Stimulated activated memory B cell treated with anti-CD40 and anti-IgM and Interleukin-4, amounts not matched to agents 10 μg/mL and 1 μg/mL and 100 μg/mL, for 72 hours (primary cell): ENCODE data around the gene CCNI2.

Experiments
- ATAC-seq: fragments of 150-1000 bp; cut with Tn5 transposase; 2 replicates; pipeline ENCODE4 v1.10.0; 2021
- H3K27ac Mint-ChIP-seq: one replicate; pipeline ENCODE4 v1.8.0; 2022; ENCODE audit warnings: mild to moderate bottlenecking, mixed read lengths
- H3K27me3 Mint-ChIP-seq: one replicate; pipeline ENCODE4 v1.8.0; 2022; ENCODE audit warnings: mixed read lengths
- H3K36me3 Mint-ChIP-seq: one replicate; pipeline ENCODE4 v1.8.0; 2022; ENCODE audit warnings: mixed read lengths
- H3K4me1 Mint-ChIP-seq: one replicate; pipeline ENCODE4 v1.8.0; 2022; ENCODE audit warnings: mixed read lengths
- H3K4me3 Mint-ChIP-seq: one replicate; pipeline ENCODE4 v1.8.0; 2022; ENCODE audit warnings: mild to moderate bottlenecking, moderate library complexity, mixed read lengths
- H3K9me3 Mint-ChIP-seq: one replicate; pipeline ENCODE4 v1.8.0; 2022; ENCODE audit warnings: mixed read lengths

The CCNI2 gene

GRCh38 chr5:132768485-132768868 lies 21.3 kb downstream of the CCNI2 start:
- H3K27me3 Mint-ChIP-seq, result no peaks in the 10 kb centered on the region
- H3K4me1 Mint-ChIP-seq, result no peaks in the 10 kb centered on the region
- no peak overlapping the region for H3K4me3 Mint-ChIP-seq
- H3K27ac Mint-ChIP-seq, result no peak overlapping the region
- no peaks in the 10 kb centered on the region for H3K9me3 Mint-ChIP-seq
- H3K36me3 Mint-ChIP-seq, result no peaks in the 10 kb centered on the region
- ATAC-seq, result no peak

- peaks cover 8% of the 10 kb centered on the region for H3K27me3 Mint-ChIP-seq
- no peaks in the 10 kb centered on the region for H3K36me3 Mint-ChIP-seq
- no peaks in the 10 kb centered on the region for H3K9me3 Mint-ChIP-seq
- H3K4me1 Mint-ChIP-seq, result no peaks in the 10 kb centered on the region
- no peak for ATAC-seq
- H3K4me3 Mint-ChIP-seq, result no peak overlapping the region
- H3K27ac Mint-ChIP-seq, result no peak overlapping the region
Observed at GRCh38 chr5:132770476-132771159, 23.4 kb downstream of the CCNI2 start.

- ATAC-seq, result no peak
- Mint-ChIP-seq H3K27ac (no peak overlapping the region), H3K4me3 (no peak overlapping the region), H3K4me1 (no peaks in the 10 kb centered on the region), H3K9me3 (no peaks in the 10 kb centered on the region), H3K36me3 (no peaks in the 10 kb centered on the region), H3K27me3 (peaks cover 8% of the 10 kb centered on the region)
Observed at GRCh38 chr5:132771503-132771998, 24.3 kb downstream of the CCNI2 start.

GRCh38 chr5:132772291-132773070 lies 25.3 kb downstream of the CCNI2 start:
- no peak for ATAC-seq
- Mint-ChIP-seq H3K9me3 (no peaks in the 10 kb centered on the region), H3K27ac (no peak overlapping the region), H3K27me3 (peaks cover 8% of the 10 kb centered on the region), H3K4me1 (no peaks in the 10 kb centered on the region), H3K36me3 (no peaks in the 10 kb centered on the region), H3K4me3 (no peak overlapping the region)

- no peaks in the 10 kb centered on the region for H3K9me3 Mint-ChIP-seq
Observed at GRCh38 chr5:132773114-132773513, 25.9 kb downstream of the CCNI2 start.

DNA sequence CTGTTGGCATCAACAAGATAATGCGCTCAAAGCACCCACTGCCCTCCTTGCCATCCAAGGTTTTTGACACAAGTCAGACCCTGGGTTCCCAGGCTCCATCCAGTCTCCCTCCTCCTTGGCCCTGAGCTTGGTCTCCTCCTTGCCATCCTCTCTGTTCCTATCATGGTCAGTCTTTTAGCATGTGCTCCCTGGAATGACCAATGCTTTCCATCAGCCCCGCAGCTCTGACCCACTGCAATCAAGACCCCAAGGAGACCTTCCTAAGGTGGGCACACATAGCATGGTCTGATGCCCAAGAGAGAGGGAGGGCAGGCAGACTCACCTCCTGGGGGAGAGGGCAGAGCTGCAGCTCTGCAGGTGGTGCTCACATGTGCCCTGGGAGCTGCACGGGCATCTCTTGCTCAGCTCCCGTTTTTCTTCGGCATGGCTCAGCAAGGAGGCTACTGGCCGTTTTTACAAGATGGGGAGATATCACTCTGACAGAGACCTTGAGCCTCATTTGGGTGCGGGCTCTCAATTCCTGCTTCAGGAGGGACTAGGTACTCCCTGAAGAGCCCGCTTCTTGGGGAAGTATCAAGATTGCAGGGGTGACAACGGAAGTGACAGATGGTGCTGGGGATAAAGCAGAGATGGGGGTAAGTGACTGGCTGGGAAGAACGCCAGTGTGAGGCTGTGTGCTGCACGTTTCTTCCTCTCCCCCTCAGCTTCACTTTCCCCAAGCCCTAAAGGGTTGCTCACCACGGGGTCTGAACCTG lies 26.6 kb downstream of the CCNI2 start:
- Mint-ChIP-seq H3K4me3 (no peak overlapping the region), H3K27me3 (peaks cover 19% of the 10 kb centered on the region), H3K27ac (no peak overlapping the region), H3K4me1 (peaks cover 8% of the 10 kb centered on the region), H3K9me3 (no peaks in the 10 kb centered on the region), H3K36me3 (no peaks in the 10 kb centered on the region)
- ATAC-seq, result no peak

More at GRCh38 chr5:132773114-132773513, 25.9 kb downstream of the CCNI2 start:
- peaks cover 4% of the 10 kb centered on the region for H3K4me1 Mint-ChIP-seq
- no peak overlapping the region for H3K27ac Mint-ChIP-seq
- ATAC-seq, result no peak
- no peak overlapping the region for H3K4me3 Mint-ChIP-seq
- H3K36me3 Mint-ChIP-seq, result no peaks in the 10 kb centered on the region
- H3K27me3 Mint-ChIP-seq, result peaks cover 13% of the 10 kb centered on the region

DNA sequence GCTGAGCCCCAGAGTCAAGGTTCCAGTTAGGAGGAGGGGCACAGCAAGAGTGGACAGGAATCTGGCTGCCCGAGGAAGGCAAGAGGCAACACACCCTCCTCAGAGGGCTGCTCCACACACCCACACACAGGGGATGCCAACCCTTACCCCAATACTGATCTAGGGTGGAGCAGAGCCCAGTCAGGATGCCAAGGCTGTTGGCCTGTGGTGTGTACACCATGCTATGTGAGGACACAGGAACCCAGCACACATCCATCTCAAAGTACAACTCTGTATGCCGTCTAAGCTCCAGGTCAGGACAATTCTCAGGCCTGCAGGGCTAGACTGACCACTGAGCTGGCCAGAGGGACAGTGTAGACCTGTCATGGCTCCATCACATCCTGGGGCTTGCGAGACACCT lies 27.2 kb downstream of the CCNI2 start:
- Mint-ChIP-seq H3K36me3 (no peaks in the 10 kb centered on the region), H3K27me3 (peaks cover 26% of the 10 kb centered on the region), H3K9me3 (no peaks in the 10 kb centered on the region), H3K27ac (no peak overlapping the region), H3K4me3 (no peak overlapping the region), H3K4me1 (peaks cover 8% of the 10 kb centered on the region)
- ATAC-seq, result no peak

GRCh38 chr5:132774896-132775295 lies 27.7 kb downstream of the CCNI2 start:
- peaks cover 8% of the 10 kb centered on the region for H3K4me1 Mint-ChIP-seq
- H3K4me3 Mint-ChIP-seq, result no peak overlapping the region
- H3K27me3 Mint-ChIP-seq, result peaks cover 30% of the 10 kb centered on the region

DNA sequence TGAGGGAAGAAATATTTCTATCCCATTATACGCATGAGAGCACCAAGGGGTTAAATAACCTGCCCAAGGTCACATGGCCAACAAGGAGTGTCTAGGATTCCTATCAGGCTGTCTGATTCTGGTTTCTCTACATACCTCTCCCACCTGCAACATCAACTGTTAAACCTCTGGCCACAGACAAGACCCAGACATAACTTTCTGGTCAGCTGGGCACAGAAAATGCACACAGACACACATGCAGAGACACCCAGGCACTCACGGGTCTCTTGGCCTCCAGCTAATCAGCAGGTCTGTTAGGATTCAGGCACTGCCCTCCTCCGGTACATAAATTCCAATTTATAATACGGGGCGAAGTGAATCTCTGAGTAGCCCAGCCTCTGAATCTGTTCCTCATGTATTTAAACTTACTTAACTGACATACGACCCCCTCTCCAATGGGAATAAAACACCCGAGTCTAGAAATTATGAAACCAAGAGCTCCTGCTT lies 28.3 kb downstream of the CCNI2 start:
- peaks cover 8% of the 10 kb centered on the region for H3K4me1 Mint-ChIP-seq
- no peaks in the 10 kb centered on the region for H3K36me3 Mint-ChIP-seq
- no peak for ATAC-seq
- H3K27ac Mint-ChIP-seq, result no peak overlapping the region
- no peak overlapping the region for H3K4me3 Mint-ChIP-seq
- no peaks in the 10 kb centered on the region for H3K9me3 Mint-ChIP-seq
- peaks cover 35% of the 10 kb centered on the region for H3K27me3 Mint-ChIP-seq

More at GRCh38 chr5:132774896-132775295, 27.7 kb downstream of the CCNI2 start:
- Mint-ChIP-seq H3K36me3 (no peaks in the 10 kb centered on the region), H3K27ac (no peak overlapping the region), H3K9me3 (no peaks in the 10 kb centered on the region)
- ATAC-seq, result no peak

- Mint-ChIP-seq H3K9me3 (no peaks in the 10 kb centered on the region), H3K4me3 (peak overlapping the region; percentile 53), H3K27me3 (peaks cover 43% of the 10 kb centered on the region), H3K36me3 (no peaks in the 10 kb centered on the region), H3K4me1 (peaks cover 8% of the 10 kb centered on the region), H3K27ac (no peak overlapping the region)
- peak; percentile 28 for ATAC-seq
Observed at GRCh38 chr5:132776131-132776937, 29.1 kb downstream of the CCNI2 start.

DNA sequence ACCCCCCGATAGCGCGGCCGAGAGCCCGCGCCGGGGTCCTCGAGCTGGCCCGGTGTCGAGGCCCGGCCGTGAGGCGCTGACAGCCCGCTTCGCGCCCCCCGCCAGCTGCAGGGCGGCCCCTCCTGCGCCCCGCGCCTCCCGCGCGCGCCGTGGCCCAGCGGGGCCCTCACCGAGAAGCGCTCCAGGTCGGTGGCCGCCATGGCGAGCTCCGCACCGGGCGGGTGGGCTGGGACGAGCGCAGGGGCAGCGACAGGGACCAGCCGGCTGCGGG lies 29.6 kb downstream of the CCNI2 start:
- Mint-ChIP-seq H3K27ac (no peak overlapping the region), H3K4me1 (peaks cover 8% of the 10 kb centered on the region), H3K36me3 (no peaks in the 10 kb centered on the region), H3K9me3 (no peaks in the 10 kb centered on the region), H3K4me3 (no peak overlapping the region), H3K27me3 (peaks cover 48% of the 10 kb centered on the region)
- no peak for ATAC-seq

GRCh38 chr5:132777209-132778069 lies 30.2 kb downstream of the CCNI2 start, which contains the start of gene SEPTIN8:
Gene SEPTIN8, minus strand, starts transcription at chr5:132777239. Its CDS starts 102 bp downstream, at chr5:132777137.
- Mint-ChIP-seq H3K36me3 (no peaks in the 10 kb centered on the region), H3K4me1 (peaks cover 8% of the 10 kb centered on the region), H3K27ac (peak within 1 kb of the TSS; percentile 38), H3K9me3 (no peaks in the 10 kb centered on the region), H3K27me3 (peaks cover 54% of the 10 kb centered on the region), H3K4me3 (peak within 1 kb of the TSS; percentile 63)
- peak; percentile 73 for ATAC-seq

GRCh38 chr5:132778129-132778528 lies 30.9 kb downstream of the CCNI2 start:
- peak overlapping the region; percentile 63 for H3K4me3 Mint-ChIP-seq
- H3K27me3 Mint-ChIP-seq, result peaks cover 61% of the 10 kb centered on the region
- H3K36me3 Mint-ChIP-seq, result no peaks in the 10 kb centered on the region
- no peak for ATAC-seq
- H3K27ac Mint-ChIP-seq, result peak overlapping the region; percentile 38
- peaks cover 8% of the 10 kb centered on the region for H3K4me1 Mint-ChIP-seq
- no peaks in the 10 kb centered on the region for H3K9me3 Mint-ChIP-seq

GRCh38 chr5:132778856-132779255 lies 31.6 kb downstream of the CCNI2 start:
- Mint-ChIP-seq H3K27me3 (peaks cover 68% of the 10 kb centered on the region), H3K36me3 (no peaks in the 10 kb centered on the region), H3K4me3 (no peak overlapping the region), H3K27ac (no peak overlapping the region), H3K4me1 (peaks cover 8% of the 10 kb centered on the region), H3K9me3 (no peaks in the 10 kb centered on the region)
- ATAC-seq, result no peak
